Astrocyte (in vitro differentiated cells and primary cell): Measurements from ENCODE around the gene CMTM8.

Experiments used
- EZH2 ChIP-seq: IDR thresholded peaks from 2 replicates; pipeline ENCODE4 v1.6.1; 2012; ENCODE audit warnings: mild to moderate bottlenecking, low read length, inconsistent platforms; ENCODE audit not compliant: insufficient read depth
- TF ChIP-seq, protein P1 (sequence below): IDR thresholded peaks from 2 replicates; pipeline ENCODE4 v1.5.1; 2011; ENCODE audit warnings: low read depth, mild to moderate bottlenecking, inconsistent platforms, low read length, moderate library complexity; ENCODE audit not compliant: insufficient read depth

GRCh38 chr3:32419742-32420125 is 181.3 kb downstream of the CMTM8 start:
- TF ChIP-seq, protein P1, sequence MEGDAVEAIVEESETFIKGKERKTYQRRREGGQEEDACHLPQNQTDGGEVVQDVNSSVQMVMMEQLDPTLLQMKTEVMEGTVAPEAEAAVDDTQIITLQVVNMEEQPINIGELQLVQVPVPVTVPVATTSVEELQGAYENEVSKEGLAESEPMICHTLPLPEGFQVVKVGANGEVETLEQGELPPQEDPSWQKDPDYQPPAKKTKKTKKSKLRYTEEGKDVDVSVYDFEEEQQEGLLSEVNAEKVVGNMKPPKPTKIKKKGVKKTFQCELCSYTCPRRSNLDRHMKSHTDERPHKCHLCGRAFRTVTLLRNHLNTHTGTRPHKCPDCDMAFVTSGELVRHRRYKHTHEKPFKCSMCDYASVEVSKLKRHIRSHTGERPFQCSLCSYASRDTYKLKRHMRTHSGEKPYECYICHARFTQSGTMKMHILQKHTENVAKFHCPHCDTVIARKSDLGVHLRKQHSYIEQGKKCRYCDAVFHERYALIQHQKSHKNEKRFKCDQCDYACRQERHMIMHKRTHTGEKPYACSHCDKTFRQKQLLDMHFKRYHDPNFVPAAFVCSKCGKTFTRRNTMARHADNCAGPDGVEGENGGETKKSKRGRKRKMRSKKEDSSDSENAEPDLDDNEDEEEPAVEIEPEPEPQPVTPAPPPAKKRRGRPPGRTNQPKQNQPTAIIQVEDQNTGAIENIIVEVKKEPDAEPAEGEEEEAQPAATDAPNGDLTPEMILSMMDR: no peak
- TF ChIP-seq EZH2: no peak
